PFSK-1 (cell line): ENCODE data around the gene SCGB1A1.

ENCODE experiments used
- FOXP2 ChIP-seq: optimal IDR thresholded peaks from 2 replicates; pipeline ENCODE3; 2011; ENCODE audit warnings: borderline replicate concordance, control low read depth, inconsistent platforms; ENCODE audit not compliant: insufficient read depth; ENCODE audit errors: extremely low read length, extremely low read depth
- POLR2AphosphoS5 ChIP-seq: IDR thresholded peaks from 2 replicates; pipeline ENCODE4 v1.6.1; 2012; ENCODE audit warnings: low read depth, mild to moderate bottlenecking, control low read depth, low read length, moderate library complexity
- SIN3A ChIP-seq: IDR thresholded peaks from 2 replicates; pipeline ENCODE4 v1.6.1; 2012; ENCODE audit warnings: mild to moderate bottlenecking, low read length, moderate library complexity, borderline replicate concordance; ENCODE audit not compliant: insufficient read depth
- TAF1 ChIP-seq: IDR thresholded peaks from 2 replicates; pipeline ENCODE4 v1.6.1; 2012; ENCODE audit warnings: low read length, control low read depth, borderline replicate concordance; ENCODE audit not compliant: insufficient read depth
- TF ChIP-seq, protein P1 (sequence below), 2 experiments: IDR thresholded peaks; 2 replicates each; pipeline versions ENCODE4 v1.6.1 to v1.8.0; 2011 to 2012; ENCODE audit warnings: low read depth in 2 of 2, low read length in 2 of 2, control low read depth in 1 of 2, inconsistent platforms in 1 of 2, mild to moderate bottlenecking in 1 of 2, moderate library complexity in 1 of 2; ENCODE audit not compliant: insufficient read depth in 1 of 2

The SCGB1A1 gene

DNA sequence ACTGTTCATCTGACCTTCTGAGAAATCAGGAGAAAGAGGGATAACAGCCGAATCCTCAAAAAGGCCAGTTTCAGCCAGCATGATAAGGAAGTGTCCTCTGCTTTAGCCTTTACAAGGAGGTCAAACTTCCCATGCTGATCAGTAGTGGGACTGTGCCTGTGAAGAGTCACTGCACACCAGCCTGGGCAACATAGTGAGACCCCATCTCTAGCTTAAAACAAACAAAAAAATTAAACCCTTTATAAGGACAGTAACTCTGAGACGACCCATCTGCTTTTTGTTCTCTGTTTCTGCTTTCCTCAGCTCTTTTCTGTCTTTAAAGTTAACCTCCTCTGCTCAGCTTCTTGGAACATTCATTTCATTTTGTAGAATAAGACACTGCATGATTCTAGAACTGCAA is 49.7 kb downstream of the SCGB1A1 start:
- TF ChIP-seq SIN3A (no peak), TAF1 (no peak), FOXP2 (no peak), POLR2AphosphoS5 (no peak)
- TF ChIP-seq, protein P1, sequence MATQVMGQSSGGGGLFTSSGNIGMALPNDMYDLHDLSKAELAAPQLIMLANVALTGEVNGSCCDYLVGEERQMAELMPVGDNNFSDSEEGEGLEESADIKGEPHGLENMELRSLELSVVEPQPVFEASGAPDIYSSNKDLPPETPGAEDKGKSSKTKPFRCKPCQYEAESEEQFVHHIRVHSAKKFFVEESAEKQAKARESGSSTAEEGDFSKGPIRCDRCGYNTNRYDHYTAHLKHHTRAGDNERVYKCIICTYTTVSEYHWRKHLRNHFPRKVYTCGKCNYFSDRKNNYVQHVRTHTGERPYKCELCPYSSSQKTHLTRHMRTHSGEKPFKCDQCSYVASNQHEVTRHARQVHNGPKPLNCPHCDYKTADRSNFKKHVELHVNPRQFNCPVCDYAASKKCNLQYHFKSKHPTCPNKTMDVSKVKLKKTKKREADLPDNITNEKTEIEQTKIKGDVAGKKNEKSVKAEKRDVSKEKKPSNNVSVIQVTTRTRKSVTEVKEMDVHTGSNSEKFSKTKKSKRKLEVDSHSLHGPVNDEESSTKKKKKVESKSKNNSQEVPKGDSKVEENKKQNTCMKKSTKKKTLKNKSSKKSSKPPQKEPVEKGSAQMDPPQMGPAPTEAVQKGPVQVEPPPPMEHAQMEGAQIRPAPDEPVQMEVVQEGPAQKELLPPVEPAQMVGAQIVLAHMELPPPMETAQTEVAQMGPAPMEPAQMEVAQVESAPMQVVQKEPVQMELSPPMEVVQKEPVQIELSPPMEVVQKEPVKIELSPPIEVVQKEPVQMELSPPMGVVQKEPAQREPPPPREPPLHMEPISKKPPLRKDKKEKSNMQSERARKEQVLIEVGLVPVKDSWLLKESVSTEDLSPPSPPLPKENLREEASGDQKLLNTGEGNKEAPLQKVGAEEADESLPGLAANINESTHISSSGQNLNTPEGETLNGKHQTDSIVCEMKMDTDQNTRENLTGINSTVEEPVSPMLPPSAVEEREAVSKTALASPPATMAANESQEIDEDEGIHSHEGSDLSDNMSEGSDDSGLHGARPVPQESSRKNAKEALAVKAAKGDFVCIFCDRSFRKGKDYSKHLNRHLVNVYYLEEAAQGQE (IDR thresholded peaks at IDR 0.05; ENCODE audit: insufficient read depth in 1 of 2, low read depth in 2 of 2, low read length in 2 of 2): no peak

GRCh38 chr11:62471603-62472002 is 52.8 kb downstream of the SCGB1A1 start:
- TF ChIP-seq TAF1: no peak
- no peak for TF ChIP-seq SIN3A

DNA sequence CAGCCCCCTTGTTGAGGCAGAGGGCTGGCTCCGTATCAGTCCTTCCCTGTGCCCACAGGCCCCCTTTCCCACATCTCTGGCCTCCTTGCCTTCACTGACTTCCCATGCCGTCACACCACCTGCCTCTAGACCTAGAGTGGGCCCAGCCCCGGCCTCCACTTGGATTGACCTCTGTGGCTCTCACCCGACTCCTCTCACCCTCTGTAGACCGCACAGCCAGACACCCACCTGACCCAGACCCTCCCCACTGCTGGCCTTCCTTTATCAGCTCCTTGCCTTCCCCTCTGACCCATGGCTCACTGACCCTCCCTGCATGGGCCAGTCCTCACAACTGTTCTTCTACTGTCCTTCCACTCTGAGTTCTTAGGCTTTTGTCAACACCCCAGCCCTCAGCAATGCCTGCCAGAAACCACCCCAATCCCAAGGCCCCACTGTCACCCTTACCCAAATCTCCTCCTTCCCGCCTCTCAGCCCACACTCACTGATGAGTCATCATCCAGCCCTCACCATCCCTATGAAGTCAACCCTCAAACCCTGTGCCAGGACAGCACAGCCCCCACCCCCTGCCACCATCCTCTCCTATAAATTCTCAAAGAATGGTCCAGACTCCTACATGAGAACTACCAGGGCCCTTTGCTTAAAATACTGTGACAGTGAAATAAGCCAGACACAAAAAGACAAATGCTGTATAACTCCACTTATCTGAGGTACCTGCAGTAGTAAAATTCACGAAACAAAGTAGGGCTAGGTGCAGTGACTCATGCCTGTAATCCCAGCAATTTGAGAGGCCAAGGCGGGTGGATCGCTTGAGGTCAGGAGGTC is 53.4 kb downstream of the SCGB1A1 start:
- TF ChIP-seq SIN3A (no peak), POLR2AphosphoS5 (no peak), FOXP2 (no peak), TAF1 (no peak)
- TF ChIP-seq, protein P1 (IDR thresholded peaks at IDR 0.05; ENCODE audit: insufficient read depth in 1 of 2, low read depth in 2 of 2, low read length in 2 of 2): no peak
